Activated CD4-positive, alpha-beta T cell treated with anti-CD3 and anti-CD28 coated beads, Interleukin-2, amount 10 ng/mL, durations not matched to agents 7 days and 5 days (primary cell): ENCODE results near the gene POLR1D. TPM values are rescaled to one million over a fixed set of nuclear protein-coding genes. Genes with fewer than 3 reads are reported as not detected.

Source experiments
- CTCF ChIA-PET: fragments of 350-600 bp; sonication (Branson Sonifier 250); formaldehyde crosslinking; loops from one replicate; lab custom pipeline; 2021; ENCODE audit warnings: antibody characterized with exemption; lab: Charles Lee
- POLR2A ChIA-PET: fragments of 350-600 bp; sonication (Branson Sonifier 250); formaldehyde crosslinking; loops from one replicate; lab custom pipeline; 2021; ENCODE audit warnings: antibody characterized with exemption; lab: Charles Lee
- DNase-seq: peaks from one replicate; pipeline ENCODE4 v3.0.0-alpha.2; 2020
- H3K27ac Mint-ChIP-seq: one replicate; pipeline ENCODE4 v1.8.0; 2021; ENCODE audit warnings: mild to moderate bottlenecking, moderate library complexity, mixed read lengths
- H3K27me3 Mint-ChIP-seq: one replicate; pipeline ENCODE4 v1.8.0; 2021; ENCODE audit warnings: mixed read lengths
- H3K36me3 Mint-ChIP-seq: one replicate; pipeline ENCODE4 v1.8.0; 2021; ENCODE audit warnings: low read depth, mixed read lengths
- H3K4me1 Mint-ChIP-seq: one replicate; pipeline ENCODE4 v1.8.0; 2021; ENCODE audit warnings: mixed read lengths
- H3K4me3 Mint-ChIP-seq: one replicate; pipeline ENCODE4 v1.8.0; 2021; ENCODE audit warnings: mild to moderate bottlenecking, moderate library complexity, mixed read lengths
- H3K9me3 Mint-ChIP-seq: one replicate; pipeline ENCODE4 v1.8.0; 2021; ENCODE audit warnings: mixed read lengths
- total RNA-seq, 2 experiments: library from RNA; stranded (reverse); gene quantifications; one replicate each; pipeline ENCODE4 v1.2.3, GENCODE V29; 2021

The POLR1D gene
- total RNA-seq, 2 experiments from 2014 or later, result 142 to 169 TPM

- DNase-seq, result no peak
- Mint-ChIP-seq H3K36me3 (peaks cover 58% of the 10 kb centered on the region), H3K4me1 (peaks cover 1% of the 10 kb centered on the region), H3K9me3 (peaks cover 14% of the 10 kb centered on the region), H3K27ac (no peak overlapping the region), H3K4me3 (no peak overlapping the region), H3K27me3 (no peaks in the 10 kb centered on the region)
- ChIA-PET CTCF (interaction anchor here (0.8 to 1.1 kb wide), 4 partner anchors 10 to 43 kb away, joined by 3 to 4 read pairs (median 3); no protein-coding TSS in a partner anchor), POLR2A (no interaction called here)
Observed at GRCh38 chr13:27650312-27650711, 28.6 kb downstream of the POLR1D start.

DNA sequence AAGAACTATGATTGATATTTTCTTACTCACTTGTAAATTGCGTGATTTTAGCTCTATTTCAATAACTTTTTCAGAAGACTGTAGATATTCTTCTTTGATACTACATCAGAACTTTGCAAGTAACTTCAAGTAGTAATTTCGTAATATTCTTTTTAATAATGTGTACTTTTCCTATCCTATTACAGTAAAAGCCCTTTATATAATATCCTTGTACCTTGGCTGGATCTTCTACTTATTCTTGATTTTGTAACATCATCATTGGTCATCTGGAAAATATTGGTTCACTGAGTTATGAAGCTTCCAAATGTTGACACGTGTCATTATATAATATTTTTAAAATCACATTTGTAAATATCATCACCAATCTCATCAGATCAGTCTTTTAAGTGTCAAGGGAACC, 32.4 kb downstream of the POLR1D start:
- DNase-seq, result no peak
- Mint-ChIP-seq H3K36me3 (peaks cover 38% of the 10 kb centered on the region), H3K27me3 (no peaks in the 10 kb centered on the region), H3K4me1 (peaks cover 1% of the 10 kb centered on the region), H3K4me3 (no peak overlapping the region), H3K27ac (no peak overlapping the region), H3K9me3 (peaks cover 14% of the 10 kb centered on the region)
- CTCF ChIA-PET, result interaction anchor here (0.6 to 1.6 kb wide), 2 partner anchors 10 to 263 kb away, joined by 3 read pairs; no protein-coding TSS in a partner anchor
- POLR2A ChIA-PET, result no interaction called here

GRCh38 chr13:27654816-27655215, 33.1 kb downstream of the POLR1D start:
- peaks cover 32% of the 10 kb centered on the region for H3K36me3 Mint-ChIP-seq
- H3K9me3 Mint-ChIP-seq, result peaks cover 10% of the 10 kb centered on the region
- peaks cover 1% of the 10 kb centered on the region for H3K4me1 Mint-ChIP-seq
- DNase-seq, result no peak
- CTCF ChIA-PET, result no interaction called here
- no peak overlapping the region for H3K4me3 Mint-ChIP-seq
- POLR2A ChIA-PET, result no interaction called here
- H3K27ac Mint-ChIP-seq, result no peak overlapping the region
- no peaks in the 10 kb centered on the region for H3K27me3 Mint-ChIP-seq

GRCh38 chr13:27657724-27658123, 36.0 kb downstream of the POLR1D start:
- Mint-ChIP-seq H3K9me3 (no peaks in the 10 kb centered on the region), H3K27ac (no peak overlapping the region), H3K36me3 (peaks cover 16% of the 10 kb centered on the region), H3K4me1 (peaks cover 1% of the 10 kb centered on the region), H3K27me3 (no peaks in the 10 kb centered on the region), H3K4me3 (no peak overlapping the region)
- ChIA-PET POLR2A (no interaction called here), CTCF (no interaction called here)
- no peak for DNase-seq

DNA sequence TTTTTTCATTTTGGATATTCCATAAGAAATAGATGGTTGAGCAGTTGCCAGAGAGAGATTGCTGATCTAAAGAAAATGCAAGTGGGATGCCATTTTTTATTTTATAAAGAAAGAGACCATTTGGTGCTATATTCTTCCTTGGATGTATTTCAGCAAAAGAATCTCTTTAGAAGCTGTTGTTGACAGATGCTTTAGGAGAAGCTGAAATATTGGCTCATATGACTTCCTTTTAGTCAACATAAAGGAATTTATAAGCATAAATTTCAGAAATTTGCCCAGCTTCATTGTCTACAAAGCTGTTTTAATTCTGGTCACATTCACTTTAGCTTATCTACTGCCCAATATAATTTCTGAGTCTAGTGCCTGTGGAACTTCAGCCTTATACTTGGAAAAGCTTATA, 36.9 kb downstream of the POLR1D start:
- POLR2A ChIA-PET, result no interaction called here
- Mint-ChIP-seq H3K4me3 (no peak overlapping the region), H3K9me3 (no peaks in the 10 kb centered on the region), H3K4me1 (peaks cover 1% of the 10 kb centered on the region), H3K27ac (no peak overlapping the region), H3K27me3 (no peaks in the 10 kb centered on the region), H3K36me3 (peaks cover 11% of the 10 kb centered on the region)
- CTCF ChIA-PET, result no interaction called here
- DNase-seq, result no peak

GRCh38 chr13:27659145-27659865, 37.6 kb downstream of the POLR1D start:
- ChIA-PET CTCF (no interaction called here), POLR2A (no interaction called here)
- no peak for DNase-seq
- H3K9me3 Mint-ChIP-seq, result no peaks in the 10 kb centered on the region
- H3K27me3 Mint-ChIP-seq, result no peaks in the 10 kb centered on the region
- no peak overlapping the region for H3K27ac Mint-ChIP-seq
- peaks cover 11% of the 10 kb centered on the region for H3K36me3 Mint-ChIP-seq
- no peak overlapping the region for H3K4me3 Mint-ChIP-seq
- H3K4me1 Mint-ChIP-seq, result peaks cover 1% of the 10 kb centered on the region

- no peak for DNase-seq
- H3K4me3 Mint-ChIP-seq, result no peak overlapping the region
- H3K36me3 Mint-ChIP-seq, result peaks cover 7% of the 10 kb centered on the region
- H3K4me1 Mint-ChIP-seq, result no peaks in the 10 kb centered on the region
- no peaks in the 10 kb centered on the region for H3K27me3 Mint-ChIP-seq
- POLR2A ChIA-PET, result no interaction called here
- CTCF ChIA-PET, result interaction anchor here (0.8 kb wide), 1 partner anchor 11 kb away, joined by 3 read pairs; no protein-coding TSS in a partner anchor
- H3K27ac Mint-ChIP-seq, result no peak overlapping the region
- H3K9me3 Mint-ChIP-seq, result no peaks in the 10 kb centered on the region
Observed at GRCh38 chr13:27660511-27660910, 38.8 kb downstream of the POLR1D start.

DNA sequence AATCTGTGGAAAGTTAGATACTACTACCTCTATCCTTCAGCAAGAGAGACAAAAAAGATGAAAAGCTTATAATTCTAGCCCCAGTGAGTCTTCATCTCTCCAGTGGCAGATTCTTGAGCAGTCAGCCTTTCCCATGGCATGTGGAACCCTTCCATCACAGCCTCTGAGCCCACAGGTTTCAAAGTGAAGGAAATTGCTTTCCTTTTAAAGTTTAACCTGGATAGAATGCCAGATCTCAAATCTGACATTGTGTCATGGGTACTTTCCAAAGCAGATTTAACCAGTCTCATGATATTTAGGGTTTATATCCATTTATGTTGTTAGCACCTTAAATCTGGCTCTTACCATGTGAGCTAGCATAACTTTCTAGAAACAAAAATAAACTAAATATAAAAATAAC, 39.3 kb downstream of the POLR1D start:
- Mint-ChIP-seq H3K27me3 (no peaks in the 10 kb centered on the region), H3K4me3 (no peak overlapping the region), H3K4me1 (no peaks in the 10 kb centered on the region), H3K9me3 (no peaks in the 10 kb centered on the region), H3K36me3 (peaks cover 9% of the 10 kb centered on the region), H3K27ac (no peak overlapping the region)
- POLR2A ChIA-PET, result no interaction called here
- CTCF ChIA-PET, result interaction anchor here (0.8 kb wide), 1 partner anchor 11 kb away, joined by 3 read pairs; no protein-coding TSS in a partner anchor
- DNase-seq, result no peak

GRCh38 chr13:27662738-27663470, 41.2 kb downstream of the POLR1D start:
- Mint-ChIP-seq H3K27ac (no peak overlapping the region), H3K9me3 (no peaks in the 10 kb centered on the region), H3K4me3 (no peak overlapping the region), H3K27me3 (no peaks in the 10 kb centered on the region), H3K36me3 (peaks cover 15% of the 10 kb centered on the region), H3K4me1 (peaks cover 2% of the 10 kb centered on the region)
- POLR2A ChIA-PET, result no interaction called here
- no peak for DNase-seq
- CTCF ChIA-PET, result interaction anchor here (0.9 kb wide), 1 partner anchor 13 kb away, joined by 3 read pairs; no protein-coding TSS in a partner anchor

- no peak overlapping the region for H3K27ac Mint-ChIP-seq
Observed at GRCh38 chr13:27663947-27664346, 42.3 kb downstream of the POLR1D start.

DNA sequence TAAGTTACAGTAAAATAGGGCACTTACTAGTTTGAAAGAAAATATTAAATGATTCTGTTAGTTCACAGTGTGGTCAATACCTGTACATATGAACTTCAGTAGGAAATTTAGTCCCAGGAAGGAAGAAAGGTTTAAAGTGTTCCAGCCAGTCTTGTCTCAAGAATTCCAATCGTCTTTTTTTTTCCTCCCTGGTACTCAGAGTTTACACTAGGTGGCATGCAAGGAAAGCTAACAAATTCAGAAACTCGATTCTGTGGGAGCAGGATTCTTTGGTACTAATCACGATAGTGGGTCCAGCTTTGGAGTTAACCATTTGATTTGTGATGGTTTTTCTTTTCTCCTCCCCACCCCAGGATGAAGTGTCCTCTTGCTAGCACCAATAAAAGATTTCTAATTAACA, 43.6 kb downstream of the POLR1D start:
- no peak overlapping the region for H3K4me3 Mint-ChIP-seq
- H3K27me3 Mint-ChIP-seq, result no peaks in the 10 kb centered on the region
- peaks cover 15% of the 10 kb centered on the region for H3K36me3 Mint-ChIP-seq
- H3K9me3 Mint-ChIP-seq, result no peaks in the 10 kb centered on the region
- H3K27ac Mint-ChIP-seq, result no peak overlapping the region
- ChIA-PET CTCF (interaction anchor here (1.0 kb wide), 1 partner anchor 680 kb away, joined by 3 read pairs; no protein-coding TSS in a partner anchor), POLR2A (no interaction called here)
- H3K4me1 Mint-ChIP-seq, result peaks cover 2% of the 10 kb centered on the region
- DNase-seq, result no peak

More at GRCh38 chr13:27663947-27664346, 42.3 kb downstream of the POLR1D start:
- H3K4me3 Mint-ChIP-seq, result no peak overlapping the region
- H3K9me3 Mint-ChIP-seq, result no peaks in the 10 kb centered on the region
- CTCF ChIA-PET, result no interaction called here
- H3K4me1 Mint-ChIP-seq, result peaks cover 2% of the 10 kb centered on the region
- H3K27me3 Mint-ChIP-seq, result no peaks in the 10 kb centered on the region
- H3K36me3 Mint-ChIP-seq, result peaks cover 15% of the 10 kb centered on the region
- POLR2A ChIA-PET, result no interaction called here
- no peak for DNase-seq

DNA sequence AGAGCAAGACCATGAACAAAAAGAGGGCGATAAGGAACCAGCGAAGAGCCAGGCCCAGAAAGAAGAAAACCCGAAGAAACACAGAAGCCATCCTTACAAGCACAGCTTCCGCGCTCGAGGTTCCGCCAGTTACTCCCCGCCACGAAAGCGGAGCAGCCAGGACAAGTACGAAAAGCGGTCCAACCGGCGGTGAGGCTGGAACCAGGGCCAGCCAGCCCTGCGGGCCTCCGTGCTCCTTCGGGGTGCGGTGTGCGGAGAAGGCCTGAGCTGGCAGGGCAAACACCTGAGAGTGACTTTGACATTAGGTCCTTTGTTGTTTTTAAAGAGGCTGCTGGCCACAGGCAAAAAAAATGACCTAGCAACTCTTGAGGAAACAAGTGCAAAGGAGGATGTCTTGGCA, 44.1 kb downstream of the POLR1D start:
- DNase-seq, result no peak
- CTCF ChIA-PET, result no interaction called here
- Mint-ChIP-seq H3K4me1 (peaks cover 2% of the 10 kb centered on the region), H3K9me3 (no peaks in the 10 kb centered on the region), H3K4me3 (no peak overlapping the region), H3K36me3 (peaks cover 11% of the 10 kb centered on the region), H3K27ac (no peak overlapping the region), H3K27me3 (no peaks in the 10 kb centered on the region)
- POLR2A ChIA-PET, result no interaction called here

- ChIA-PET POLR2A (no interaction called here), CTCF (interaction anchor here (0.9 kb wide), 1 partner anchor 15 kb away, joined by 3 read pairs; no protein-coding TSS in a partner anchor)
- Mint-ChIP-seq H3K9me3 (no peaks in the 10 kb centered on the region), H3K27me3 (no peaks in the 10 kb centered on the region), H3K4me1 (peaks cover 2% of the 10 kb centered on the region), H3K4me3 (no peak overlapping the region), H3K36me3 (peaks cover 8% of the 10 kb centered on the region), H3K27ac (no peak overlapping the region)
- DNase-seq, result no peak
Observed at GRCh38 chr13:27666951-27667350, 45.3 kb downstream of the POLR1D start.
